Uterus (tissue), 2 donors: ENCODE results near the gene WNT9A.

Experiments used
- POLR2A ChIP-seq, 2 donors: fragments of 450-650 bp; IDR thresholded peaks; one replicate each; pipeline ENCODE4 v1.6.1; 2016; ENCODE audit warnings: antibody characterized with exemption in 2 of 2, mild to moderate bottlenecking in 1 of 2, moderate library complexity in 1 of 2
- TF ChIP-seq, protein P1 (sequence below), 4 experiments: fragments of 200-600 bp in 2 of 4; fragments of 450-650 bp in 2 of 4; sonication (generic) in 2 of 4; IDR thresholded peaks; one replicate each; pipeline ENCODE4 v1.5.1; 2016 to 2019; ENCODE audit warnings: antibody characterized with exemption in 4 of 4, mild to moderate bottlenecking in 2 of 4, moderate library complexity in 1 of 4

GRCh38 chr1:227884370-227885134 lies 63.2 kb downstream of the WNT9A start:
- TF ChIP-seq POLR2A (IDR thresholded peaks at IDR 0.05), result no peak
- TF ChIP-seq, protein P1, sequence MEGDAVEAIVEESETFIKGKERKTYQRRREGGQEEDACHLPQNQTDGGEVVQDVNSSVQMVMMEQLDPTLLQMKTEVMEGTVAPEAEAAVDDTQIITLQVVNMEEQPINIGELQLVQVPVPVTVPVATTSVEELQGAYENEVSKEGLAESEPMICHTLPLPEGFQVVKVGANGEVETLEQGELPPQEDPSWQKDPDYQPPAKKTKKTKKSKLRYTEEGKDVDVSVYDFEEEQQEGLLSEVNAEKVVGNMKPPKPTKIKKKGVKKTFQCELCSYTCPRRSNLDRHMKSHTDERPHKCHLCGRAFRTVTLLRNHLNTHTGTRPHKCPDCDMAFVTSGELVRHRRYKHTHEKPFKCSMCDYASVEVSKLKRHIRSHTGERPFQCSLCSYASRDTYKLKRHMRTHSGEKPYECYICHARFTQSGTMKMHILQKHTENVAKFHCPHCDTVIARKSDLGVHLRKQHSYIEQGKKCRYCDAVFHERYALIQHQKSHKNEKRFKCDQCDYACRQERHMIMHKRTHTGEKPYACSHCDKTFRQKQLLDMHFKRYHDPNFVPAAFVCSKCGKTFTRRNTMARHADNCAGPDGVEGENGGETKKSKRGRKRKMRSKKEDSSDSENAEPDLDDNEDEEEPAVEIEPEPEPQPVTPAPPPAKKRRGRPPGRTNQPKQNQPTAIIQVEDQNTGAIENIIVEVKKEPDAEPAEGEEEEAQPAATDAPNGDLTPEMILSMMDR (IDR thresholded peaks at IDR 0.05), result no peak
